Left lung (tissue), 10 donors: ENCODE results near the gene RYR2. TPM values are rescaled to one million over a fixed set of nuclear protein-coding genes. Genes with fewer than 3 reads are reported as not detected.
A peak's percentile ranks its signal among the peaks of the same experiment; 100 is the strongest.
"Not testable (repeated sequence)": the region's sequence is repeated elsewhere in the genome, so short reads cannot be mapped to it uniquely, and the experiment has no call there.

ENCODE experiments used
- ATAC-seq: fragments of 200-7000 bp; cut with Tn5 transposase; one replicate; pipeline ENCODE4 v1.9.1; 2020; ENCODE audit warnings: moderate library complexity
- DNase-seq, 4 donors: peaks; one replicate each; pipeline ENCODE4 v3.0.0-alpha.2; 2013 to 2020
- H3K27ac ChIP-seq, 2 donors: fragments of 200-600 bp; sonication (generic) in 1 of 2; one replicate each; pipeline versions ENCODE4 v1.5.0 to v1.8.0; 2020 to 2021
- H3K27me3 ChIP-seq, 2 donors: fragments of 200-600 bp; sonication (generic) in 1 of 2; one replicate each; pipeline versions ENCODE4 v1.5.0 to v1.8.0; 2020 to 2021
- H3K36me3 ChIP-seq, 2 donors: fragments of 200-600 bp; sonication (generic) in 1 of 2; one replicate each; pipeline versions ENCODE4 v1.5.0 to v1.8.0; 2020 to 2021
- H3K4me1 ChIP-seq, 2 donors: fragments of 200-600 bp; one replicate each; pipeline ENCODE4 v1.8.0; 2021
- H3K4me3 ChIP-seq, 2 donors: fragments of 200-600 bp; sonication (generic) in 1 of 2; one replicate each; pipeline versions ENCODE4 v1.5.0 to v1.8.0; 2020 to 2021; ENCODE audit warnings: mild to moderate bottlenecking in 1 of 2
- H3K9me3 ChIP-seq, 2 donors: fragments of 200-600 bp; sonication (generic) in 1 of 2; one replicate each; pipeline versions ENCODE4 v1.5.0 to v1.8.0; 2020 to 2021
- intact Hi-C, 2 donors: fragments of 100-400 bp; cut with DNase I; formaldehyde crosslinking; loops; one replicate each; pipeline versions ENCODE4 v1.11.2 to v1.14.2; 2022
- polyA plus RNA-seq, 6 donors: library from polyadenylated mRNA; unstranded; fragments of 120-200 nt; gene quantifications; one replicate each; pipeline ENCODE4 v1.2.1, GENCODE V29; 2013; ENCODE audit not compliant: insufficient read length in 6 of 6
- total RNA-seq, 2 donors: library from RNA; stranded (reverse); fragmentation: NEBNext Ultra II Directional; extraction: Animal tissue kit (Norgen Biotek cat#: 25700); gene quantifications; one replicate each; pipeline ENCODE4 v1.2.1, GENCODE V29; 2021
- TF ChIP-seq, protein P1 (sequence below), 2 donors: fragments of 200-600 bp; sonication (generic) in 1 of 2; IDR thresholded peaks; one replicate each; pipeline versions ENCODE4 v1.5.0 to v1.8.0; 2021; ENCODE audit warnings: antibody characterized with exemption in 2 of 2
- donor health status: DM: no; HTN: yes; CAD: no.
- donor health status: DM: no; HTN: no; CAD: no.

Gene RYR2
- total and polyA plus RNA-seq, 8 donors = 4.7 to 10.3 (median 7.6) TPM

DNA sequence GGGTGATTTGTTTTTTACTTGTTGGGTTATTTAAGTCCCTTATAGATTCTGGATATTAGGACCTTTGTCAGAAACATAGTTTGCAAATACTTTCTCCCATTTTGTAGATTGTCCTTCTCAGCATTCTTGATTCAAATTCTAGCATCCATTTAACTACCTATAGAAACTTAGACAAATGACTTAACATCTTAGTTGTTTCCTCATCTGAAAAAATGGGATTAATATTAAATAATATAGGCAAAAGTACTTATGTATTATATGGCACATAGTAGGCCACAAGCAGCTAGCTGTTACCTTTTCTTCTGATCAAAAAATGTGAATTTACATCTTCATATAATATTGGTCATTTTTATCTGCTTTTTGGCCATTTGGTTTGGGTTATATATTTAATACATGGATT, 541.3 kb downstream of the RYR2 start:
- intact Hi-C loops = no loop called here
- Histone ChIP-seq H3K27me3 (no peaks in the 10 kb centered on the region), H3K4me3 (no peak overlapping the region), H3K36me3 (no peaks in the 10 kb centered on the region), H3K4me1 (no peaks in the 10 kb centered on the region), H3K9me3 (peaks cover 0 to 23% of the 10 kb centered on the region in 2 donors), H3K27ac (no peak overlapping the region)
- TF ChIP-seq, protein P1, sequence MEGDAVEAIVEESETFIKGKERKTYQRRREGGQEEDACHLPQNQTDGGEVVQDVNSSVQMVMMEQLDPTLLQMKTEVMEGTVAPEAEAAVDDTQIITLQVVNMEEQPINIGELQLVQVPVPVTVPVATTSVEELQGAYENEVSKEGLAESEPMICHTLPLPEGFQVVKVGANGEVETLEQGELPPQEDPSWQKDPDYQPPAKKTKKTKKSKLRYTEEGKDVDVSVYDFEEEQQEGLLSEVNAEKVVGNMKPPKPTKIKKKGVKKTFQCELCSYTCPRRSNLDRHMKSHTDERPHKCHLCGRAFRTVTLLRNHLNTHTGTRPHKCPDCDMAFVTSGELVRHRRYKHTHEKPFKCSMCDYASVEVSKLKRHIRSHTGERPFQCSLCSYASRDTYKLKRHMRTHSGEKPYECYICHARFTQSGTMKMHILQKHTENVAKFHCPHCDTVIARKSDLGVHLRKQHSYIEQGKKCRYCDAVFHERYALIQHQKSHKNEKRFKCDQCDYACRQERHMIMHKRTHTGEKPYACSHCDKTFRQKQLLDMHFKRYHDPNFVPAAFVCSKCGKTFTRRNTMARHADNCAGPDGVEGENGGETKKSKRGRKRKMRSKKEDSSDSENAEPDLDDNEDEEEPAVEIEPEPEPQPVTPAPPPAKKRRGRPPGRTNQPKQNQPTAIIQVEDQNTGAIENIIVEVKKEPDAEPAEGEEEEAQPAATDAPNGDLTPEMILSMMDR (IDR thresholded peaks at IDR 0.05) = no peak
- no peak for ATAC-seq
- DNase-seq = no peak

DNA sequence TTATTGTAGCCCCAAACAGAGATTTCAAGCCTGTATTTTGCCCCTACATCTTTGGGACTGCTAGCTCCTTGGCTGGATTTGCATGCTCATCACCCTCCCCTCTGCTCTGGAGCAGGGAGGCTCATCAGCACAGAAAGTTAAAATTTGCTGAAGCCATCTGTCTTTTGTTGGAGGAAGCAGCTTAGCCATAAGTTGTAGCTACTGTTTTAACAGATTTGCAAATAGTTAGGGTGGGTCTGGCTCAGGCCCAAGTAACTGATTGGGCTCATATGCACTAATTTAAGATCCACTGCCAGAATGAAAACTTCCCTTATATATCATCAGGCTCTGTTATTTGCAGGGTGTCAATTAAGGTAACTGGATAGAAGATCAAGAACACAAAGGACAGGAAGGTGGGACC, 541.8 kb downstream of the RYR2 start:
- Histone ChIP-seq H3K27ac (no peak overlapping the region), H3K36me3 (no peaks in the 10 kb centered on the region)
- intact Hi-C loops = no loop called here

GRCh38 chr1:237590386-237590785, 548.4 kb downstream of the RYR2 start:
- DNase-seq = no peak
- TF ChIP-seq, protein P1 (IDR thresholded peaks at IDR 0.05) = no peak
- H3K27ac ChIP-seq = no peak overlapping the region
- H3K9me3 ChIP-seq = no peaks in the 10 kb centered on the region
- intact Hi-C loops = no loop called here
- ATAC-seq = no peak
- no peak overlapping the region for H3K4me3 ChIP-seq
- H3K27me3 ChIP-seq = no peaks in the 10 kb centered on the region
- no peaks in the 10 kb centered on the region for H3K4me1 ChIP-seq
- no peaks in the 10 kb centered on the region for H3K36me3 ChIP-seq

More for the DNA sequence above, 541.8 kb downstream of the RYR2 start:
- H3K4me3 ChIP-seq = no peak overlapping the region
- H3K4me1 ChIP-seq = no peaks in the 10 kb centered on the region
- TF ChIP-seq, protein P1 (IDR thresholded peaks at IDR 0.05) = no peak
- no peak for DNase-seq
- no peaks in the 10 kb centered on the region for H3K27me3 ChIP-seq
- no peak for ATAC-seq
- peaks cover 0 to 18% of the 10 kb centered on the region in 2 donors for H3K9me3 ChIP-seq

DNA sequence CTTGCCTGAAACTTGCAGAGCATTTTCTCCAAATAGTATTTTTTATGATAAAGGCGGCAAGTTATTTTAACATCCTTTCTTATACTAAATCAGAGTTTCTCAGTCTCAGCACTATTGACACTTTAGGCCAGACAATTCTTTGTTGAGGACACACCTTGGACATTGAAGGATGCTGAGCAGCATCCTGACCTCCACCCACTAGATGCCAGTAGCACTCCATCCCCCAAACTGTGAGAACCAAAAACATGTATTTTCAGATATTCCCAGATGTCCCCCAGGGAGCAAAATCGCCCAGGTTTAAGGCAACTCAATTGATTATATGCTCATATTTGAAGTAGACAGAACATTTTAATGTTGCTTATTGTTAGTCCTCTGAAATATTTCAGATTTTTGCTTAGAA, 549.4 kb downstream of the RYR2 start:
- H3K4me1 ChIP-seq = no peaks in the 10 kb centered on the region
- DNase-seq (no peak), ATAC-seq (no peak)
- TF ChIP-seq, protein P1 (IDR thresholded peaks at IDR 0.05) = no peak
- H3K27ac ChIP-seq = no peak overlapping the region
- no peaks in the 10 kb centered on the region for H3K36me3 ChIP-seq
- intact Hi-C loops = no loop called here
- H3K27me3 ChIP-seq = no peaks in the 10 kb centered on the region
- H3K4me3 ChIP-seq = no peak overlapping the region
- H3K9me3 ChIP-seq = peaks cover 0 to 6% of the 10 kb centered on the region in 2 donors

DNA sequence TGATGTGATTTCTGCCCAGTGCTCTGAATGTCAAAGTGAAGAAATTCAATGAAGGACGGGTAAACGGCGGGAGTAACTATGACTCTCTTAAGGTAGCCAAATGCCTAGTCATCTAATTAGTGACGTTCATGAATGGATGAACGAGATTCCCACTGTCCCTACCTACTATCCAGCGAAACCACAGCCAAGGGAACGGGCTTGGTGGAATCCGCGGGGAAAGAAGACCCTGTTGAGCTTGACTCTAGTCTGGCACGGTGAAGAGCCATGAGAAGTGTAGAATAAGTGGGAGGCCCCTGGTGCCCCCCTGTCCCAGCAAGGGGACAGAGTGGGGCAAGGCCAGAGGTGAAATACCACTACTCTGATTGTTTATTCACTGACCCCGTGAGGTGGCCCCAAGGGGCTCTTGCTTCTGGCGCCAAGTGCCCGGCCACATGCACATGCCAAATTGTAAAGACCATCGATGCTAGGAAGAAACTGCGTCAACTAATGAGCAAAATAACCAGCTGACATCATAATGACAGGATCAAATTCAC, 561.1 kb downstream of the RYR2 start:
- H3K9me3 ChIP-seq, H3K36me3 ChIP-seq, H3K4me3 ChIP-seq, H3K4me1 ChIP-seq, ATAC-seq, intact Hi-C loops, H3K27me3 ChIP-seq, H3K27ac ChIP-seq: not testable (repeated sequence)
- DNase-seq = peak in 1 of 4 donors; percentile 3

DNA sequence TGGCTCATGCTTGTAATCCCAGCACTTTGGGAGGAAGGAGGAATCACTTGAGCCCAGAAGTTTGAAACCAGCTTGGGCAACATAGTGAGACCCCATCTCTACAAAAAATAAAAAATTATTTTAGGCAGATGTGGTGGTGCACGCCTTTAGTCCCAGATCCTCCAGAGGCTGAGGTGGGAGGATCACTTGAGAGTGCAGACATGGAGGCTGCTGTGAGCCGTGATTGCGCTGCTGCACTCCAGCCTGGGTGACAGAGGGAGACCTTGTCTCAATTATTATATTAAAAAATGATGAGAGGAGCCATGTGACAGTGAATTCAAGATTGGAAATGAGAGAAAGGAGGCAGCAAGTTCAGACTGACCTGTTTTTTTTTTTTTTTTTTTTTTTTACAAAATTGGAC, 566.4 kb downstream of the RYR2 start:
- intact Hi-C loops = no loop called here
- Histone ChIP-seq H3K4me1 (no peaks in the 10 kb centered on the region), H3K4me3 (no peak overlapping the region), H3K27ac (no peak overlapping the region), H3K36me3 (no peaks in the 10 kb centered on the region), H3K27me3 (no peaks in the 10 kb centered on the region), H3K9me3 (peaks cover 0 to 6% of the 10 kb centered on the region in 2 donors)
- TF ChIP-seq, protein P1 (IDR thresholded peaks at IDR 0.05) = no peak
- no peak for DNase-seq
- no peak for ATAC-seq
